CD4-positive, alpha-beta T cell (primary cell): ENCODE results near the gene ZNF423. TPM values are rescaled to one million over a fixed set of nuclear protein-coding genes. Genes with fewer than 3 reads are reported as not detected.

Experiments used
- ATAC-seq: fragments of 200-7000 bp; cut with Tn5 transposase; one replicate; pipeline ENCODE4 v1.10.0; 2022; ENCODE audit warnings: mild to moderate bottlenecking; ENCODE audit not compliant: poor library complexity
- CTCF ChIA-PET: fragments of 350-600 bp; sonication (Branson Sonifier 250); formaldehyde crosslinking; loops from one replicate; lab custom pipeline; 2021; ENCODE audit warnings: antibody characterized with exemption, inconsistent platforms; lab: Charles Lee
- POLR2A ChIA-PET: fragments of 350-600 bp; sonication (Branson Sonifier 250); formaldehyde crosslinking; loops from one replicate; lab custom pipeline; 2021; ENCODE audit warnings: antibody characterized with exemption, inconsistent platforms; lab: Charles Lee
- DNase-seq, 14 experiments: peaks; one replicate each; pipeline ENCODE4 v3.0.0-alpha.2; 2013 to 2020; ENCODE audit warnings: mixed read lengths in 2 of 14
- H3K27ac ChIP-seq, 2 donors: one replicate each; pipeline versions ENCODE4 v1.5.1 to v1.7.0; 2013; ENCODE audit warnings: low read length in 2 of 2, low read depth in 1 of 2, mild to moderate bottlenecking in 1 of 2
- H3K27me3 ChIP-seq, 2 experiments: 1 replicate in 1 of 2; 2 replicates in 1 of 2; pipeline versions ENCODE4 v1.6.1 to v1.7.0; 2013; ENCODE audit warnings: low read length in 2 of 2, control low read depth in 1 of 2, mild to moderate bottlenecking in 1 of 2, moderate library complexity in 1 of 2; ENCODE audit not compliant: insufficient read depth in 2 of 2, control insufficient read depth in 1 of 2
- H3K36me3 ChIP-seq: one replicate; pipeline ENCODE4 v1.6.1; 2013; ENCODE audit warnings: low read length, control low read depth; ENCODE audit not compliant: insufficient read depth
- H3K4me1 ChIP-seq: one replicate; pipeline ENCODE4 v1.6.1; 2013; ENCODE audit warnings: low read length, control low read depth; ENCODE audit not compliant: insufficient read depth
- H3K4me3 ChIP-seq: one replicate; pipeline ENCODE4 v1.5.1; 2013; ENCODE audit warnings: mild to moderate bottlenecking, low read length, moderate library complexity
- H3K9me3 ChIP-seq, 2 experiments: 1 replicate in 1 of 2; 2 replicates in 1 of 2; pipeline versions ENCODE4 v1.6.1 to v1.7.0; 2013; ENCODE audit warnings: low read length in 2 of 2, mild to moderate bottlenecking in 2 of 2, control low read depth in 1 of 2, moderate library complexity in 1 of 2; ENCODE audit not compliant: control insufficient read depth in 1 of 2, insufficient read depth in 1 of 2
- H3K27ac Mint-ChIP-seq: one replicate; pipeline ENCODE4 v1.8.0; 2020; ENCODE audit warnings: mixed read lengths
- H3K27me3 Mint-ChIP-seq: one replicate; pipeline ENCODE4 v1.8.0; 2021; ENCODE audit warnings: mixed read lengths
- H3K36me3 Mint-ChIP-seq: one replicate; pipeline ENCODE4 v1.8.0; 2021; ENCODE audit warnings: low read depth, mixed read lengths
- H3K4me1 Mint-ChIP-seq: one replicate; pipeline ENCODE4 v1.8.0; 2021; ENCODE audit warnings: low read depth, mixed read lengths
- H3K4me3 Mint-ChIP-seq: one replicate; pipeline ENCODE4 v1.8.0; 2020; ENCODE audit warnings: mild to moderate bottlenecking, mixed read lengths
- H3K9me3 Mint-ChIP-seq: one replicate; pipeline ENCODE4 v1.8.0; 2020; ENCODE audit warnings: mixed read lengths
- CTCF ChIP-seq: fragments of 200-600 bp; IDR thresholded peaks from one replicate; pipeline ENCODE4 v1.8.0; 2022; ENCODE audit warnings: antibody characterized with exemption, mild to moderate bottlenecking
- intact Hi-C, 2 experiments: fragments of 100-400 bp; cut with DNase I in 1 of 2; cut with micrococcal nuclease in 1 of 2; formaldehyde crosslinking; loops; one replicate each; pipeline versions ENCODE4 v1.15.1 to v1.9.0; 2023 to 2025; cut with DNase I, micrococcal nuclease
- total RNA-seq, 174 experiments: library from RNA in 2 of 174; stranded (reverse) in 2 of 174; gene quantifications; one replicate each; pipeline ENCODE4 v1.2.3 and lab custom pipeline; 2021 to 2026

Gene ZNF423
- total RNA-seq, 2 experiments from 2014 or later, result not detected

DNA sequence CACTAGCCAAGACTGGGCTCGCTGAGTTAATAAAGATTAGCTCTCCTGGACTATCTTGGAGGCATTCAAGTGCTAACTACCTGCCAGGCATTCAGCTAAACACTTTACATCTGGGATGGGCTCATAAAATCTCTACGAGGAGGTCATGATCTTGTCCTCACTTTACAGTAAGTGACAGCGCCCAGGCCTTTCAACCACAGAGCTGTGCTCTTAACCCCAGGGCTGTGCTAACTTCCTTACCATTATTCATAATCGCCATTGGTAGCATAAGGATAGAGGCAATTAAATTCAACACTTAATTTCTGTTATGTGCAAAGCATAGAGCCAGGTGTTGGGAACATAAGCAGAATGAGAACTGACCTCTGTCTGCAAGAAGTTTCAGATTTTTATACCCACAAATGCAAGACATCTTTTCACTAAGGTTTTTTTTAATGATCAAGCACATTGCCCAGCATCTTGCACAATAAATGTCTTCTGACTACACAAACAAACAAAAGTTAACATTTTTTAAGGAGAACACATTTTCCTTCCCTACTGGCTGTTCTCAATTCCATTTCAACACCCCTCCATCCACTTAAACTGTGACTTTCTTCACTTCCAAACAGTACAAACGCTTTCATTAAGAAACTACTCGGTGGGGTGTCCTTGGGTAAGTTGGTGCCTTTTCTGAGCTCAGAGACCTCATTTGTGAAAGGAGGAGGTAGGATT lies 310.0 kb downstream of the ZNF423 start:
- Histone ChIP-seq H3K27me3 (no peaks in the 10 kb centered on the region), H3K4me3 (no peak overlapping the region), H3K36me3 (no peaks in the 10 kb centered on the region), H3K4me1 (no peaks in the 10 kb centered on the region), H3K9me3 (peaks cover 0 to 4% of the 10 kb centered on the region in 2 experiments), H3K27ac (no peak overlapping the region)
- POLR2A ChIA-PET, result no interaction called here
- no peak for ATAC-seq
- no peak for TF ChIP-seq CTCF
- H3K27ac Mint-ChIP-seq, result no peak overlapping the region
- DNase-seq, result no peak
- no peak overlapping the region for H3K4me3 Mint-ChIP-seq
- H3K4me1 Mint-ChIP-seq, result no peaks in the 10 kb centered on the region
- CTCF ChIA-PET, result no interaction called here
- no peaks in the 10 kb centered on the region for H3K36me3 Mint-ChIP-seq
- no peaks in the 10 kb centered on the region for H3K27me3 Mint-ChIP-seq
- intact Hi-C loops, result no loop called here
- H3K9me3 Mint-ChIP-seq, result no peaks in the 10 kb centered on the region

GRCh38 chr16:49545243-49545642 lies 310.7 kb downstream of the ZNF423 start:
- intact Hi-C loops, result no loop called here
- no peak overlapping the region for H3K27ac Mint-ChIP-seq

GRCh38 chr16:49544828-49545227 lies 311.1 kb downstream of the ZNF423 start:
- ATAC-seq (no peak), DNase-seq (no peak)
- intact Hi-C loops, result no loop called here
- no peak for TF ChIP-seq CTCF
- H3K27me3 Mint-ChIP-seq, result no peaks in the 10 kb centered on the region
- Histone ChIP-seq H3K36me3 (no peaks in the 10 kb centered on the region), H3K9me3 (peaks cover 0 to 4% of the 10 kb centered on the region in 2 experiments), H3K27ac (no peak overlapping the region), H3K27me3 (no peaks in the 10 kb centered on the region), H3K4me1 (no peaks in the 10 kb centered on the region), H3K4me3 (no peak overlapping the region)
- H3K4me3 Mint-ChIP-seq, result no peak overlapping the region
- POLR2A ChIA-PET, result no interaction called here
- no peaks in the 10 kb centered on the region for H3K36me3 Mint-ChIP-seq
- CTCF ChIA-PET, result no interaction called here
- no peak overlapping the region for H3K27ac Mint-ChIP-seq
- H3K4me1 Mint-ChIP-seq, result no peaks in the 10 kb centered on the region
- no peaks in the 10 kb centered on the region for H3K9me3 Mint-ChIP-seq

More at GRCh38 chr16:49545243-49545642, 310.7 kb downstream of the ZNF423 start:
- H3K27me3 Mint-ChIP-seq, result no peaks in the 10 kb centered on the region
- DNase-seq (no peak), ATAC-seq (no peak)
- Histone ChIP-seq H3K9me3 (peaks cover 0 to 4% of the 10 kb centered on the region in 2 experiments), H3K4me1 (no peaks in the 10 kb centered on the region), H3K27me3 (no peaks in the 10 kb centered on the region), H3K27ac (no peak overlapping the region), H3K4me3 (no peak overlapping the region), H3K36me3 (no peaks in the 10 kb centered on the region)
- no peak overlapping the region for H3K4me3 Mint-ChIP-seq
- ChIA-PET POLR2A (no interaction called here), CTCF (no interaction called here)
- TF ChIP-seq CTCF, result no peak
- H3K4me1 Mint-ChIP-seq, result no peaks in the 10 kb centered on the region
- no peaks in the 10 kb centered on the region for H3K36me3 Mint-ChIP-seq
- no peaks in the 10 kb centered on the region for H3K9me3 Mint-ChIP-seq
